ENCODE data around the gene CTBP1.

Gene CTBP1

GRCh38 chr4:1249731-1250526 lies 999 bp upstream of the CTBP1 start:
- peak; percentile 55 for DNase-seq (ENCODE audit: low spot score)

- peak; percentile 89 for DNase-seq (ENCODE audit: low spot score)
Measured at GRCh38 chr4:1249148-1249730, 309 bp upstream of the CTBP1 start.

- no peak for DNase-seq (ENCODE audit: low spot score)
Measured at GRCh38 chr4:1247864-1248244, 1.1 kb downstream of the CTBP1 start.

DNA sequence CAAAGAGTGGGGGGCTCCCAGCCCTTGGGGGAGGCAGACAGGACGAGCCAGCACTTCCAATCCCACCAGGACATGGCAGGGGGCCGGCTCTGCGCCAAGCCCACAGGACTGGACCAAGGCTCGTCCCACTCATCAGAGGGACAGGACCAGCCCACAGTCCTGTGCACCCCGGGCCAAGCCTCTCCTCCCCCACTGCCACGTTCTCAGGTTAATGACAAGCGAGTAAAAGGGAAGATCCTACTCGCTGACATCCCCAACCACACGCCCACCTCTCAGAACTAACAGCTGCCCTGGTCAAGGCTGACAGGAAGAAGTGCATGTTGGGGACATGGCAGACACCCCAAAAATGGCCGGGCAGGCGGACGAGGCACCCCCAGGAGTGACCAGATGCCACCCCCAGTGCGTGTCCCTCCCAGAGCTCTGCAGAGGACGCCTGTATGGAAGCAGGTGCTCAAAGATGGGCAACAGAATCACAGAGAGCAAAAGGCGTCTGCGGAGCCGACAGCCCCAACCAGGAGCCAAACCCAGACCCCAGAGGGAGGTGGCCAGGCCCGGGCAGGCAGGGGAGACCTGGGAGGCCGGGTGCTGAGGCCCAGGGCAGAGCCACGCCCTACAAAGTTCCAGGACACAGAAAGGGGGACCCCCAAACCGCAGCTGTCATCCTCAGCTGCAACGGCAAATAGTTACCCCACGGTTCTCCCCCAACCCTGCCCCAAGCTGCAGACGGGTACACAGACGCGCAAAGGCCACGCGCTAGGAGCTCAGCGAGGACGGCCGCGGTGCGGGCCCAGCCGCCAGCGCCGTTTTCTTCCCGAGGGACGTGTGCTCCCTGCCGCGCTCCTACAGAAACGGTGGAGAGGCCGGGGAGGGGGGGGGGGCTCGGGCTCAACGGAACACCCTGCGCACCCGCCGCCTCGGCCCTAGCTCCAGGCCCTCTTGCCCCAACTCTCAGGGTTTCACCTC lies 1.7 kb downstream of the CTBP1 start:
- peak; percentile 56 for DNase-seq (ENCODE audit: low spot score)

- peak; percentile 59 for DNase-seq (ENCODE audit: low spot score)
Measured at GRCh38 chr4:1246111-1246881, 2.6 kb downstream of the CTBP1 start.

DNA sequence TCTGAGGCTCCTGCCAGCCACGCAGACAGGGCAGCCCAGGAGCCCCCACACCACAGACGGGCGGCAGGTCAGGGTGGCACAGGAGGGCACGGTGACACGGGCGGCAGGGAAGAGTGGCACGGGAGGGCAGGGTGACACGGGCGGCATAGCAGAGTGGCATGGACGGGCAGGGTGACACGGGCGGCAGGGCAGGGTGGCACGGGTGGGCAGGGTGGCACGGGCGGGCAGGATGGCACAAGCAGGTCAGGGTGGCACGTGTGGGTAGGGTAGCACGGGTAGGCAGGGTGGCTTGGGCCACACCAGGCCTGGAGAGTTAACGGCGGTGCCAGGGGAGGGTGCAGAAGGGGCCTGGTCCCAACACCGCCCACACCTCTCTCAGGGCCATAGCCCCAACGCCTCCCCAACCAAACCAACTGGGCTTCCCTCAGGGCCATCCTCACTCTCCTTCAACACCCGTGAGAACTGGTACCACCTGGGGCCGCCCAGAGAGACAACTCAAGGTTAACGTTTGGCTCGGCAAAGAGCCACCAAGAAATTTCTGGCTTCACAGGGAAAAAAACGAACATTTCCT lies 3.4 kb downstream of the CTBP1 start:
- DNase-seq (ENCODE audit: low spot score) = peak; percentile 67

GRCh38 chr4:1244978-1245471 lies 3.9 kb downstream of the CTBP1 start:
- peak; percentile 57 for DNase-seq (ENCODE audit: low spot score)

DNA sequence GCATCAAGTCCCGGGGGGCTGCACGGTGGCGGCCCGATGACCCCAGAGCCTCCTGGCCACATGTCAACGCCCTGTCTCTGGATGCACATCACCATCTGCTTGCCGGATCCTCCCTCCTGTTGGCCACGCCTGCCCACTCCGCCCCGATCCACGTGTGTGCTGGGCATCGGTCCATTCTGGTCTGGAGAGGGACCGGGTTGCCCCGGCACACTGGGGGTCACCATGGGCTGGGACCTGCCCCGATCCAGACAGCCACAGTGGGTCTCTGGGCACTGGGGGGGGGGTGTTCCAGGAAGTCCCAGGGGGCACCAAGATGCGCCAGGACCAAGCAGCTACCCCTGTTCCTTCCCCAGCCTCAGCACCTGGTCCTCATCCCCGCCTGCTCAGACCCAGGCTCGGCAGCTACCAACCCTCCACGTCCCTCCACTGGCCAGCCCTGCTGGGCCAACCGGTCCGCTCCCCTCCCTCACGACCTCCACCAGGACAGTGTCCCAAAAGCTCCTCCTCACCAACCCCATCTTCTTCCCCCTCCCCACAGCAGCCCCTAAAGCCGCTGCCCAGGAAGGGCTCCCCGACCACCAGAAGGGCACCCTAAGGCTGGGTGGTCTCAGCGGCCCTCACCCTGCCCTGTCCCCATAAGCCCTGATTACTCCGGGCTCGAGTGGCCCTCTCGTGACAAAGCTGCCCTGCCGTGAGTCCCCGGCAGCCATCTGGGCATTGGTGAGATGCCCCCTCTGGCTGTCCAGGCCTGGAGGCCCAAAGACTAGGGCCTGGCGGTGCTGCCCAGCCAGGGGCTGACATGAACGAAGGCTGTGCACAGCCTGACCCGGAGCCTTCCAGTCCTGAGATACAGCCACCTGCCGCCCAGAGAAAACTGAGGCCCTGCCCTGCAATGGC lies 4.6 kb downstream of the CTBP1 start:
- DNase-seq (ENCODE audit: low spot score) = peak; percentile 63

GRCh38 chr4:1243451-1244080 lies 5.4 kb downstream of the CTBP1 start:
- peak; percentile 41 for DNase-seq (ENCODE audit: low spot score)

- peak; percentile 44 for DNase-seq (ENCODE audit: low spot score)
Measured at GRCh38 chr4:1242506-1243450, 6.2 kb downstream of the CTBP1 start.

GRCh38 chr4:1241936-1242505 lies 6.9 kb downstream of the CTBP1 start:
- peak; percentile 53 for DNase-seq (ENCODE audit: low spot score)

- peak; percentile 30 for DNase-seq (ENCODE audit: low spot score)
Measured at GRCh38 chr4:1241466-1241935, 7.4 kb downstream of the CTBP1 start.

DNA sequence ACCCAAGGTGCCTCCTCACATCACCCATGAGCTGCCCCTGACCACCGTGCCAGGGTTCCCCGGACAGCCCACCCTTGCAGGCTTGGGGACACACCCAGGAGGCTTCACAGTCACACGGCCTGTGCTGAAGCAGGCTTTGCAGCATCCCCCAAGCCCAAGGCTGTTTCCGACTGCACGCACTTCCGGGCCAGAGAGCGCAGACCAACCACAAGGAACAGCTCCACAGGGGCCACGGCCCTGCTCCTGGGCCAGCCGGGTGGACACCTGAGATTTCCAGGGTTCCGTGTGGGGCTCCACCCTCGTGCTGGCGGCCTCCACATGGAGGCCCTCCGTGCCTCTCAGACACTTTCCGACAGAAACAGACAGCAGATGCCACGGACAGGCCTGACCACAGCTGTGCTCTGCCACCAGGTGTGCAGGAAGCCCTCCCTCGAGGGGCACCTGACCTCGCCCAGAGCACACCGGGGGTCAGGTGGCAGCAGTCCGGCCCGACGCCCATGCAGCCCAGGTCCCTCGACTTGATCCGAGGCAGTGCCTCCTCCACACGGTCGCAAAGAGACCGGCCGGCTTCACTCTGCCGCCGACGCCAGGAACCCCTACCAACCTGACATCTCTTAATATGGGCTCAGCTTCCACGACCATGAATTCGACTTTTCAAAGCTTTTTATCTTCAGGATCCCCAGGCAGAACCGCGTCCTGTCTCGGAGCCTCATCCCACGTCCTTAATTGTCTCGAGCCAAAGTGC lies 8.0 kb downstream of the CTBP1 start:
- DNase-seq (ENCODE audit: low spot score) = peak; percentile 54

- peak; percentile 50 for DNase-seq (ENCODE audit: low spot score)
Measured at GRCh38 chr4:1239950-1240307, 9.0 kb downstream of the CTBP1 start.

GRCh38 chr4:1239141-1239949 lies 9.6 kb downstream of the CTBP1 start:
- peak; percentile 53 for DNase-seq (ENCODE audit: low spot score)

DNA sequence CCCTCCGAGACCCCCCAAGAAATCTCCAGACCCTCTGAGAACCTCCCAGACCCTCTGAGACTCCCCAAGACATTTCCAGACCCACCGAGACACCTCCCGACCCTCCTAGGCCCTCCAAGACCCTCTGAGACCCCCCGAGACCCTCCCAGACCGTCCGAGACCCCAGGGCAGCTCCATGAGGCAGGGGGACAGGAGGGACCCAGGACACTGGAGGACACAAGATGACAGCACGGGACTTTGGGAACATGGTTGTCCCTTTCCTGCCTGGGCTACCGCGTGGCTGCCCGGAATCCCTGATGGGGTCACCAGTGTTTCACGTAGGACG lies 10.3 kb downstream of the CTBP1 start:
- DNase-seq (ENCODE audit: low spot score) = peak; percentile 46

Measured in left forelimb (tissue), 1 donor.